GM23338 (cell line): ENCODE data around the gene ARHGEF28. TPM values are rescaled to one million over a fixed set of nuclear protein-coding genes. Genes with fewer than 3 reads are reported as not detected.

ENCODE experiments used
- ATAC-seq: fragments of 200-7000 bp; cut with Tn5 transposase; 3 replicates; pipeline ENCODE4 v1.9.1; 2020
- DNase-seq: peaks from one replicate; pipeline ENCODE4 v3.0.0-alpha.2; 2015; ENCODE audit warnings: low spot score
- H2AFZ ChIP-seq: fragments of 200-600 bp; sonication (generic); 2 replicates; pipeline ENCODE4 v1.8.0; 2016; ENCODE audit warnings: antibody characterized with exemption, mild to moderate bottlenecking, moderate library complexity
- H3F3A ChIP-seq: fragments of 200-600 bp; sonication (generic); replicated peaks from 2 replicates; pipeline ENCODE4 v1.8.0; 2017; ENCODE audit warnings: antibody characterized with exemption, mixed run types, low read depth
- H3K27ac ChIP-seq: fragments of 200-600 bp; sonication (generic); 2 replicates; pipeline ENCODE4 v1.6.1; 2016; ENCODE audit warnings: low read depth
- H3K27me3 ChIP-seq: fragments of 200-600 bp; sonication (generic); 2 replicates; pipeline ENCODE4 v1.8.0; 2016; ENCODE audit warnings: mild to moderate bottlenecking, mixed run types, moderate library complexity; ENCODE audit not compliant: insufficient read depth
- H3K36me3 ChIP-seq: fragments of 200-600 bp; sonication (generic); 2 replicates; pipeline ENCODE4 v1.8.0; 2016; ENCODE audit warnings: mild to moderate bottlenecking; ENCODE audit not compliant: insufficient read depth
- H3K4me1 ChIP-seq: fragments of 200-600 bp; sonication (generic); 2 replicates; pipeline ENCODE4 v1.8.0; 2016; ENCODE audit warnings: mild to moderate bottlenecking, moderate library complexity; ENCODE audit not compliant: insufficient read depth
- H3K4me2 ChIP-seq: fragments of 200-600 bp; sonication (generic); 2 replicates; pipeline ENCODE4 v1.7.1; 2017; ENCODE audit warnings: mixed run types
- H3K4me3 ChIP-seq: fragments of 200-600 bp; sonication (generic); 2 replicates; pipeline ENCODE4 v1.6.1; 2016; ENCODE audit warnings: mixed run types
- H3K79me2 ChIP-seq: fragments of 200-600 bp; sonication (generic); replicated peaks from 2 replicates; pipeline ENCODE4 v1.8.0; 2017; ENCODE audit warnings: mild to moderate bottlenecking; ENCODE audit not compliant: insufficient read depth
- H3K9me2 ChIP-seq: fragments of 200-600 bp; sonication (generic); 2 replicates; pipeline ENCODE4 v1.8.0; 2017; ENCODE audit not compliant: insufficient read depth
- H4K20me1 ChIP-seq: fragments of 200-600 bp; sonication (generic); replicated peaks from 2 replicates; pipeline ENCODE4 v1.8.0; 2017; ENCODE audit warnings: mild to moderate bottlenecking; ENCODE audit not compliant: insufficient read depth
- H3K27ac Mint-ChIP-seq: 2 replicates; pipeline ENCODE4 v1.8.0; 2020; ENCODE audit warnings: inconsistent platforms, mild to moderate bottlenecking, moderate library complexity, mixed read lengths
- H3K27me3 Mint-ChIP-seq: 3 replicates; pipeline ENCODE4 v1.8.0; 2022; ENCODE audit warnings: low read depth, mild to moderate bottlenecking, moderate library complexity, mixed read lengths, inconsistent platforms; ENCODE audit not compliant: insufficient read depth, poor library complexity
- H3K36me3 Mint-ChIP-seq: 3 replicates; pipeline ENCODE4 v1.8.0; 2021; ENCODE audit warnings: low read depth, mild to moderate bottlenecking, inconsistent platforms, moderate library complexity, mixed read lengths
- H3K4me1 Mint-ChIP-seq: 3 replicates; pipeline ENCODE4 v1.8.0; 2020; ENCODE audit warnings: mild to moderate bottlenecking, inconsistent platforms, mixed read lengths
- H3K4me3 Mint-ChIP-seq: 3 replicates; pipeline ENCODE4 v1.8.0; 2021; ENCODE audit warnings: moderate library complexity, mild to moderate bottlenecking, inconsistent platforms, mixed read lengths
- H3K9me3 Mint-ChIP-seq: 3 replicates; pipeline ENCODE4 v1.8.0; 2020; ENCODE audit warnings: moderate library complexity, mild to moderate bottlenecking, inconsistent platforms, mixed read lengths
- CREB1 ChIP-seq: fragments of 250-450 bp; sonication (Bioruptor Pico); IDR thresholded peaks from 2 replicates; pipeline ENCODE4 v1.5.0; 2020; ENCODE audit warnings: low read depth, mild to moderate bottlenecking, moderate library complexity
- EZH2phosphoT487 ChIP-seq: fragments of 200-600 bp; sonication (generic); IDR thresholded peaks from one replicate; pipeline ENCODE4 v1.8.1; 2018; ENCODE audit warnings: antibody characterized with exemption; ENCODE audit not compliant: unreplicated experiment
- JUNB ChIP-seq: IDR thresholded peaks from one replicate; pipeline ENCODE4 v1.6.1; 2016; ENCODE audit warnings: antibody characterized with exemption; ENCODE audit not compliant: unreplicated experiment
- STAT1 ChIP-seq: IDR thresholded peaks from one replicate; pipeline ENCODE4 v1.6.1; 2016; ENCODE audit warnings: antibody characterized with exemption; ENCODE audit not compliant: unreplicated experiment
- ZNF331 ChIP-seq: fragments of 250-450 bp; sonication (Bioruptor Pico); IDR thresholded peaks from 2 replicates; pipeline ENCODE4 v1.5.0; 2020; ENCODE audit warnings: low read depth, mild to moderate bottlenecking, moderate library complexity
- polyA plus RNA-seq: library from polyadenylated mRNA; unstranded; fragments of >200 nt; fragmentation: Nextera tagmentation; extraction: Ambion mirVana; gene quantifications from 2 replicates; pipeline ENCODE4 v1.2.1, GENCODE V29; 2016
- total RNA-seq: library from RNA; depleted of rRNA; stranded (reverse); fragments of >200 nt; shearing (Covaris generic); gene quantifications from 2 replicates; pipeline ENCODE4 v1.2.3, GENCODE V29; 2014
- TF ChIP-seq, protein P1 (sequence below): IDR thresholded peaks from one replicate; pipeline ENCODE4 v1.6.1; 2018; ENCODE audit warnings: antibody characterized with exemption; ENCODE audit not compliant: unreplicated experiment
- TF ChIP-seq, protein P2 (sequence below): IDR thresholded peaks from 2 replicates; pipeline ENCODE4 v1.6.1; 2016; ENCODE audit warnings: antibody characterized with exemption
- TF ChIP-seq, protein P3 (sequence below), 2 experiments: fragments of 200-600 bp in 1 of 2; sonication (generic) in 1 of 2; conservative IDR thresholded peaks; 2 replicates each; pipeline versions ENCODE4 v1.5.1 to v1.6.1; 2016 to 2017; ENCODE audit warnings: antibody characterized with exemption in 2 of 2, low read depth in 2 of 2, mild to moderate bottlenecking in 2 of 2, moderate library complexity in 1 of 2

The ARHGEF28 gene
- total and polyA plus RNA-seq, 2 experiments from 2014 or later, result 0.39 to 1.0 TPM

GRCh38 chr5:73899916-73900315 is 273.9 kb downstream of the ARHGEF28 start (continued):
- TF ChIP-seq, protein P1, sequence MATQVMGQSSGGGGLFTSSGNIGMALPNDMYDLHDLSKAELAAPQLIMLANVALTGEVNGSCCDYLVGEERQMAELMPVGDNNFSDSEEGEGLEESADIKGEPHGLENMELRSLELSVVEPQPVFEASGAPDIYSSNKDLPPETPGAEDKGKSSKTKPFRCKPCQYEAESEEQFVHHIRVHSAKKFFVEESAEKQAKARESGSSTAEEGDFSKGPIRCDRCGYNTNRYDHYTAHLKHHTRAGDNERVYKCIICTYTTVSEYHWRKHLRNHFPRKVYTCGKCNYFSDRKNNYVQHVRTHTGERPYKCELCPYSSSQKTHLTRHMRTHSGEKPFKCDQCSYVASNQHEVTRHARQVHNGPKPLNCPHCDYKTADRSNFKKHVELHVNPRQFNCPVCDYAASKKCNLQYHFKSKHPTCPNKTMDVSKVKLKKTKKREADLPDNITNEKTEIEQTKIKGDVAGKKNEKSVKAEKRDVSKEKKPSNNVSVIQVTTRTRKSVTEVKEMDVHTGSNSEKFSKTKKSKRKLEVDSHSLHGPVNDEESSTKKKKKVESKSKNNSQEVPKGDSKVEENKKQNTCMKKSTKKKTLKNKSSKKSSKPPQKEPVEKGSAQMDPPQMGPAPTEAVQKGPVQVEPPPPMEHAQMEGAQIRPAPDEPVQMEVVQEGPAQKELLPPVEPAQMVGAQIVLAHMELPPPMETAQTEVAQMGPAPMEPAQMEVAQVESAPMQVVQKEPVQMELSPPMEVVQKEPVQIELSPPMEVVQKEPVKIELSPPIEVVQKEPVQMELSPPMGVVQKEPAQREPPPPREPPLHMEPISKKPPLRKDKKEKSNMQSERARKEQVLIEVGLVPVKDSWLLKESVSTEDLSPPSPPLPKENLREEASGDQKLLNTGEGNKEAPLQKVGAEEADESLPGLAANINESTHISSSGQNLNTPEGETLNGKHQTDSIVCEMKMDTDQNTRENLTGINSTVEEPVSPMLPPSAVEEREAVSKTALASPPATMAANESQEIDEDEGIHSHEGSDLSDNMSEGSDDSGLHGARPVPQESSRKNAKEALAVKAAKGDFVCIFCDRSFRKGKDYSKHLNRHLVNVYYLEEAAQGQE, result no peak
- TF ChIP-seq, protein P2, sequence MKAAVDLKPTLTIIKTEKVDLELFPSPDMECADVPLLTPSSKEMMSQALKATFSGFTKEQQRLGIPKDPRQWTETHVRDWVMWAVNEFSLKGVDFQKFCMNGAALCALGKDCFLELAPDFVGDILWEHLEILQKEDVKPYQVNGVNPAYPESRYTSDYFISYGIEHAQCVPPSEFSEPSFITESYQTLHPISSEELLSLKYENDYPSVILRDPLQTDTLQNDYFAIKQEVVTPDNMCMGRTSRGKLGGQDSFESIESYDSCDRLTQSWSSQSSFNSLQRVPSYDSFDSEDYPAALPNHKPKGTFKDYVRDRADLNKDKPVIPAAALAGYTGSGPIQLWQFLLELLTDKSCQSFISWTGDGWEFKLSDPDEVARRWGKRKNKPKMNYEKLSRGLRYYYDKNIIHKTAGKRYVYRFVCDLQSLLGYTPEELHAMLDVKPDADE, result no peak

- no peak for DNase-seq
- H3K4me1 Mint-ChIP-seq, result peaks cover 3% of the 10 kb centered on the region; the same call in 1 of the 3 replicates
- no peak overlapping the region for H3K27ac ChIP-seq
- H3K79me2 ChIP-seq, result no peaks in the 10 kb centered on the region
- no peaks in the 10 kb centered on the region for H3K4me1 ChIP-seq
- no peaks in the 10 kb centered on the region for H3K36me3 ChIP-seq
- H3K4me3 ChIP-seq, result no peak overlapping the region
- H4K20me1 ChIP-seq, result no peaks in the 10 kb centered on the region
- H3K27me3 ChIP-seq, result no peaks in the 10 kb centered on the region
- TF ChIP-seq, protein P3, sequence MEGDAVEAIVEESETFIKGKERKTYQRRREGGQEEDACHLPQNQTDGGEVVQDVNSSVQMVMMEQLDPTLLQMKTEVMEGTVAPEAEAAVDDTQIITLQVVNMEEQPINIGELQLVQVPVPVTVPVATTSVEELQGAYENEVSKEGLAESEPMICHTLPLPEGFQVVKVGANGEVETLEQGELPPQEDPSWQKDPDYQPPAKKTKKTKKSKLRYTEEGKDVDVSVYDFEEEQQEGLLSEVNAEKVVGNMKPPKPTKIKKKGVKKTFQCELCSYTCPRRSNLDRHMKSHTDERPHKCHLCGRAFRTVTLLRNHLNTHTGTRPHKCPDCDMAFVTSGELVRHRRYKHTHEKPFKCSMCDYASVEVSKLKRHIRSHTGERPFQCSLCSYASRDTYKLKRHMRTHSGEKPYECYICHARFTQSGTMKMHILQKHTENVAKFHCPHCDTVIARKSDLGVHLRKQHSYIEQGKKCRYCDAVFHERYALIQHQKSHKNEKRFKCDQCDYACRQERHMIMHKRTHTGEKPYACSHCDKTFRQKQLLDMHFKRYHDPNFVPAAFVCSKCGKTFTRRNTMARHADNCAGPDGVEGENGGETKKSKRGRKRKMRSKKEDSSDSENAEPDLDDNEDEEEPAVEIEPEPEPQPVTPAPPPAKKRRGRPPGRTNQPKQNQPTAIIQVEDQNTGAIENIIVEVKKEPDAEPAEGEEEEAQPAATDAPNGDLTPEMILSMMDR (conservative IDR thresholded peaks at IDR 0.05; ENCODE audit: low read depth in 2 of 2), result no peak
- TF ChIP-seq EZH2phosphoT487, result no peak
- TF ChIP-seq JUNB, result no peak
- TF ChIP-seq STAT1, result no peak
- TF ChIP-seq, protein P2, result no peak
- no peak for TF ChIP-seq ZNF331 (CRISPR knock-in tag)
- TF ChIP-seq CREB1 (CRISPR knock-in tag), result no peak
- peaks cover 4% of the 10 kb centered on the region for H3K27me3 Mint-ChIP-seq
- no peak overlapping the region for H3K4me2 ChIP-seq
- H3K9me2 ChIP-seq, result no peaks in the 10 kb centered on the region
- no peaks in the 10 kb centered on the region for H3F3A ChIP-seq
- H3K27ac Mint-ChIP-seq, result no peak overlapping the region
- 0 out of 2 replicates have a peak overlapping the region, but pooled peaks have one; percentile 33 for H2AFZ ChIP-seq
- no peaks in the 10 kb centered on the region for H3K36me3 Mint-ChIP-seq
- ATAC-seq, result no peak; the same call in 2 of the 3 replicates
- no peak overlapping the region for H3K4me3 Mint-ChIP-seq
- peaks cover 4% of the 10 kb centered on the region; the same call in 1 of the 3 replicates for H3K9me3 Mint-ChIP-seq
Observed at GRCh38 chr5:73900566-73900965, 274.6 kb downstream of the ARHGEF28 start.
